ENCODE results near the gene SMIM36. TPM values are rescaled to one million over a fixed set of nuclear protein-coding genes. Genes with fewer than 3 reads are reported as not detected.

Gene SMIM36
- total and polyA plus RNA-seq, 10 of the 15 experiments (the other 5 are each of a cell fraction or from before 2014, with no cell fraction given): not detected

DNA sequence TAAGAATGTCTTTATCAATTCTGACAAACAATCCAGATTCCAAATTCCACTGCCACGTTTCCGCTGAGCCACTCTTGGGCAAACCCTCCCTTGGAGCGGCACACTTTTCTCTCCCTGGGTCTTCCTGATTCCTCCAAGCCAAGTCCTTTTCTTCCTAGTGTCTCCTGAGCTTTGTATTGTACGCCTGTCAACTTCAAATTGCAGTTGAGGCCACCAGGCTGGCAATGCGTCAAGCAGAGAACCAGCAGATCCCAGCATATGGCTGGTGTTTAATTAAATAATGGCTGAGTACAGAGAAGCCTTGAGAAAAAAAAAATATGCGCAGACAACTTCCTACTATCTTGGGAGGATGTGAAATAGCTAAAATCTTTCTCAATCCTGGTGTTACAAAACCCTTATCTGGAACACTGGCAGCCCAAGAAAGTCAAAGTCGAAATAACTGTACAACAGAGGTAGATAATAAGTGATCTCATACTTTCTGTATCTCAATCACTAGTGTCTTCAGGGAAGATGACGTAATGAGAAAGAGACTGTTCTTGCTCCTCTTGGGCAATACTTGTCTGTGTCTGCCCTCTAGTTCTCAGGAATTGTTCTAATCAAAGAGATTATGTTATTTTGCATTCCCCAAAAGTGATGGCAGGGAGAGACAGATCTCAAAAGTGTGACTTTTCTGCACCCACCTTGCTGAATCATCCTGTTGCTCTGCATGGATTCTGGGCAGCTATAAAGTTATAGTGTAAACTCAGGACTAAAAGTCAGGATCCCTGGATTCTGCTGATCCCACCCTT, 15.0 kb downstream of the SMIM36 start:
- Histone ChIP-seq H3K9me3 (replicated peaks; ENCODE audit: control insufficient read depth, insufficient read depth, low read length) (no peaks in the 10 kb centered on the region), H3K27me3 (replicated peaks in 1 of 2; ENCODE audit: control insufficient read depth in 2 of 2, insufficient read depth in 2 of 2, low read length in 1 of 2) (no peaks in the 10 kb centered on the region; a peak in 1 of 4 replicates), H2AFZ (ENCODE audit: control insufficient read depth, low read depth, low read length) (no peak overlapping the region), H3K4me3 (no peak overlapping the region), H4K20me1 (ENCODE audit: control insufficient read depth, insufficient read depth) (no peaks in the 10 kb centered on the region), H3K79me2 (ENCODE audit: control insufficient read depth, insufficient read depth, low read length) (no peaks in the 10 kb centered on the region), H3K4me2 (ENCODE audit: control insufficient read depth, insufficient read depth) (no peak overlapping the region), H3K4me1 (ENCODE audit: control insufficient read depth, insufficient read depth, low read length) (no peaks in the 10 kb centered on the region), H3K27ac (ENCODE audit: control insufficient read depth, insufficient read depth) (no peak overlapping the region), H3K36me3 (ENCODE audit: control insufficient read depth in 2 of 2, insufficient read depth in 2 of 2, low read length in 1 of 2) (no peaks in the 10 kb centered on the region), H3K9ac (ENCODE audit: control insufficient read depth, insufficient read depth, low read length) (no peak overlapping the region)
- ChIA-PET SMC1A (ENCODE audit: uncharacterized antibody, unreplicated experiment) (no interaction called here), CTCF (interaction anchor here (0.8 to 1.3 kb wide), 2 partner anchors 16 to 222 kb away, joined by 3 to 4 read pairs; no protein-coding TSS in a partner anchor), RAD21 (ENCODE audit: unreplicated experiment) (interaction anchor here (0.6 kb wide), 1 partner anchor 63 kb away, joined by 3 read pairs; no protein-coding TSS in a partner anchor), POLR2A (interaction anchor here (0.6 kb wide), 1 partner anchor 30 kb away, joined by 5 read pairs; no protein-coding TSS in a partner anchor)
- in situ Hi-C loops (cut with MboI) (no loop called here), intact Hi-C loops (cut with micrococcal nuclease; ENCODE audit: unreplicated experiment) (no loop called here)
- ATAC-seq (peak; percentile 76), FAIRE-seq (no peak), DNase-seq (ENCODE audit: low read depth, low spot score) (no peak)
- BruUV-seq (replicated peaks): no TSS peak
- WGBS (ENCODE audit: insufficient coverage, insufficient replicate concordance, low lambda C conversion rate, missing lambda C conversion rate): 33% methylated on average over 8 of the region's 8 CpGs
- TF ChIP-seq ZNF622 (IDR thresholded peaks at IDR 0.05) (no peak), ZNF207 (IDR thresholded peaks at IDR 0.05; ENCODE audit: borderline replicate concordance) (no peak), CEBPB (IDR thresholded peaks at IDR 0.05; ENCODE audit: borderline replicate concordance in 1 of 2, low read depth in 2 of 2, low read length in 2 of 2) (no peak), YBX1 (IDR thresholded peaks at IDR 0.05) (no peak), SMAD1 (IDR thresholded peaks at IDR 0.05; ENCODE audit: low read depth, partially characterized antibody) (no peak), JUNB (IDR thresholded peaks at IDR 0.05) (peak; percentile 39; the same call in 1 of the 2 replicates), NR2C1 (IDR thresholded peaks at IDR 0.05) (no peak), POLR2AphosphoS2 (IDR thresholded peaks at IDR 0.05; ENCODE audit: low read depth, low read length) (no peak), RELA (IDR thresholded peaks at IDR 0.05; ENCODE audit: borderline replicate concordance, partially characterized antibody) (no peak), SREBF2 (IDR thresholded peaks at IDR 0.05; ENCODE audit: low read length) (no peak), PAX8 (IDR thresholded peaks at IDR 0.05) (no peak), BCL11A (IDR thresholded peaks at IDR 0.05; ENCODE audit: low read depth, low read length) (no peak), KDM1A (IDR thresholded peaks at IDR 0.05; ENCODE audit: borderline replicate concordance) (no peak), CREM (IDR thresholded peaks at IDR 0.05; ENCODE audit: low read depth) (peak; percentile 44), CREB1 (IDR thresholded peaks at IDR 0.05; ENCODE audit: low read depth) (peak; percentile 44; the same call in 1 of the 2 replicates), SMC3 (IDR thresholded peaks at IDR 0.05; ENCODE audit: borderline replicate concordance, low read length) (no peak), HCFC1 (IDR thresholded peaks at IDR 0.05; ENCODE audit: low read length) (no peak), CBFB (IDR thresholded peaks at IDR 0.05; ENCODE audit: low read depth) (no peak), KAT2A (conservative IDR thresholded peaks at IDR 0.05; ENCODE audit: control insufficient read depth, low read depth, low read length) (no peak), WRNIP1 (IDR thresholded peaks at IDR 0.05; ENCODE audit: borderline replicate concordance, low read depth, low read length) (no peak), ATF7 (IDR thresholded peaks at IDR 0.05; ENCODE audit: low read depth) (peak; percentile 98), STAT3 (IDR thresholded peaks at IDR 0.05; ENCODE audit: low read depth, low read length) (no peak), IKZF1 (conservative IDR thresholded peaks at IDR 0.05) (no peak), POLR2A (IDR thresholded peaks at IDR 0.05; ENCODE audit: low read depth, low read length) (no peak)
- TF ChIP-seq, protein P1, sequence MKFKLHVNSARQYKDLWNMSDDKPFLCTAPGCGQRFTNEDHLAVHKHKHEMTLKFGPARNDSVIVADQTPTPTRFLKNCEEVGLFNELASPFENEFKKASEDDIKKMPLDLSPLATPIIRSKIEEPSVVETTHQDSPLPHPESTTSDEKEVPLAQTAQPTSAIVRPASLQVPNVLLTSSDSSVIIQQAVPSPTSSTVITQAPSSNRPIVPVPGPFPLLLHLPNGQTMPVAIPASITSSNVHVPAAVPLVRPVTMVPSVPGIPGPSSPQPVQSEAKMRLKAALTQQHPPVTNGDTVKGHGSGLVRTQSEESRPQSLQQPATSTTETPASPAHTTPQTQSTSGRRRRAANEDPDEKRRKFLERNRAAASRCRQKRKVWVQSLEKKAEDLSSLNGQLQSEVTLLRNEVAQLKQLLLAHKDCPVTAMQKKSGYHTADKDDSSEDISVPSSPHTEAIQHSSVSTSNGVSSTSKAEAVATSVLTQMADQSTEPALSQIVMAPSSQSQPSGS (IDR thresholded peaks at IDR 0.05; ENCODE audit: low read length): peak; percentile 57; the same call in 1 of the 2 replicates
- TF ChIP-seq, protein P2, sequence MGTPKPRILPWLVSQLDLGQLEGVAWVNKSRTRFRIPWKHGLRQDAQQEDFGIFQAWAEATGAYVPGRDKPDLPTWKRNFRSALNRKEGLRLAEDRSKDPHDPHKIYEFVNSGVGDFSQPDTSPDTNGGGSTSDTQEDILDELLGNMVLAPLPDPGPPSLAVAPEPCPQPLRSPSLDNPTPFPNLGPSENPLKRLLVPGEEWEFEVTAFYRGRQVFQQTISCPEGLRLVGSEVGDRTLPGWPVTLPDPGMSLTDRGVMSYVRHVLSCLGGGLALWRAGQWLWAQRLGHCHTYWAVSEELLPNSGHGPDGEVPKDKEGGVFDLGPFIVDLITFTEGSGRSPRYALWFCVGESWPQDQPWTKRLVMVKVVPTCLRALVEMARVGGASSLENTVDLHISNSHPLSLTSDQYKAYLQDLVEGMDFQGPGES (IDR thresholded peaks at IDR 0.05): no peak
- TF ChIP-seq, protein P3, sequence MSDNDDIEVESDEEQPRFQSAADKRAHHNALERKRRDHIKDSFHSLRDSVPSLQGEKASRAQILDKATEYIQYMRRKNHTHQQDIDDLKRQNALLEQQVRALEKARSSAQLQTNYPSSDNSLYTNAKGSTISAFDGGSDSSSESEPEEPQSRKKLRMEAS (IDR thresholded peaks at IDR 0.05; ENCODE audit: low read depth, low read length): no peak
